Large intestine (tissue), 3 donors: ENCODE data around the gene FNIP1. TPM values are rescaled to one million over a fixed set of nuclear protein-coding genes. Genes with fewer than 3 reads are reported as not detected.

Experiments
- DNase-seq, 2 donors: peaks; one replicate each; pipeline versions ENCODE4 v3.0.0 to v3.0.0-alpha.2; 2013
- H3K27ac ChIP-seq: one replicate; pipeline ENCODE4 v1.5.1; 2013; ENCODE audit warnings: low read length
- H3K27me3 ChIP-seq: 2 replicates; pipeline ENCODE4 v1.6.1; 2013; ENCODE audit warnings: low read length; ENCODE audit not compliant: control insufficient read depth, insufficient read depth
- H3K36me3 ChIP-seq: 2 replicates; pipeline ENCODE4 v1.6.1; 2013; ENCODE audit warnings: low read length; ENCODE audit not compliant: control insufficient read depth, insufficient read depth
- H3K4me1 ChIP-seq: one replicate; pipeline ENCODE4 v1.6.1; 2013; ENCODE audit warnings: low read length; ENCODE audit not compliant: control insufficient read depth, insufficient read depth
- H3K4me3 ChIP-seq: one replicate; pipeline ENCODE4 v1.5.1; 2013; ENCODE audit warnings: low read length
- H3K9me3 ChIP-seq: one replicate; pipeline ENCODE4 v1.6.1; 2013; ENCODE audit warnings: mild to moderate bottlenecking, low read depth, low read length, moderate library complexity; ENCODE audit not compliant: control insufficient read depth
- WGBS: methylation state at CpG from one replicate; pipeline ENCODE4 v1.1.5; 2013; ENCODE audit warnings: low lambda C conversion rate; ENCODE audit not compliant: insufficient coverage; 5-methylcytosine and 5-hydroxymethylcytosine counted together
- polyA plus RNA-seq: library from polyadenylated mRNA; unstranded; fragments of 120-200 nt; gene quantifications from one replicate; pipeline ENCODE4 v1.2.1, GENCODE V29; 2013

The FNIP1 gene
- polyA plus RNA-seq, 1 donor, result 21.9 TPM

DNA sequence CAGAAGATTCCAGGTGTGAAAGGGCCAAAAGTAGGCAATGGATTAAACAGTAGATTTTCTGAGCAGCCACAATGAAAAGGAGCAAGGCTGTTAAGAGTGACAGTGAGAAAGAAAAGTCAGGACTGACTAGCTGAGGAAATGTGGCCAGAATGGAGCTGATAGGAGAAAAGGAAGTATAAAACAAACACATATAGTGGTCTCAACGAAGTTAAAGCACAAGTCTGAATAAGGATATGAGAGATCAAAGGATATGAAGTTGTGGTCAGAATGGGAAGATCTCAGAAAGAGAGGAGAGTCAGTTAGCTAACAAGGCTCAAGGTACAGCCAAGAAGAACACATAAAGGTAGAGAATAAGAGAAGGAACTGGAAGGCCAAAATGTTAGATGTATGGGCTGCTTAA lies 39.9 kb downstream of the FNIP1 start:
- no CpG with 5 or more reads among the region's 1 CpG for WGBS
- DNase-seq, result no peak
- Histone ChIP-seq H3K36me3 (no peaks in the 10 kb centered on the region), H3K27ac (no peak overlapping the region), H3K4me1 (no peaks in the 10 kb centered on the region), H3K9me3 (peaks cover 2% of the 10 kb centered on the region), H3K27me3 (no peaks in the 10 kb centered on the region), H3K4me3 (no peak overlapping the region)

DNA sequence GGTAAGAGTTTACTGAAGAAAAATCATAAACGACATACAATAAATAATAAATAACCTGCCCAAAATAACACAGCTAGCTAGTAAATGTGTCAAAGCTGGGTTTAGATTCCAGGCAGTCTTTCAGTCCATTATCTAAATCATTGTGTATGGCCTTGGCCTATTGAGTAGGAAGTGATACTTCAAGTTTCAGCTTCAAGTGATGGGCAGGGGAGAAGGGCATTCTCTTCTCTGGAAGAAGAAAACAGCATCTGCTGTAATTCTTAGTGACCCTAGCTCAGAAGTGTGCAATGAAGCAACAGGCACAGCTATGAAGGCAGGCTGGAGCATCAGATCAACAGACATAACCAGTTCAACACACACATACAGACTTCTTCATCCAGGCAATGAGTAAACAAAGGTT lies 42.5 kb downstream of the FNIP1 start:
- Histone ChIP-seq H3K9me3 (no peaks in the 10 kb centered on the region), H3K36me3 (no peaks in the 10 kb centered on the region), H3K27ac (no peak overlapping the region), H3K4me1 (no peaks in the 10 kb centered on the region), H3K4me3 (no peak overlapping the region), H3K27me3 (no peaks in the 10 kb centered on the region)
- no peak for DNase-seq
- WGBS, result no CpG with 5 or more reads among the region's 1 CpG

DNA sequence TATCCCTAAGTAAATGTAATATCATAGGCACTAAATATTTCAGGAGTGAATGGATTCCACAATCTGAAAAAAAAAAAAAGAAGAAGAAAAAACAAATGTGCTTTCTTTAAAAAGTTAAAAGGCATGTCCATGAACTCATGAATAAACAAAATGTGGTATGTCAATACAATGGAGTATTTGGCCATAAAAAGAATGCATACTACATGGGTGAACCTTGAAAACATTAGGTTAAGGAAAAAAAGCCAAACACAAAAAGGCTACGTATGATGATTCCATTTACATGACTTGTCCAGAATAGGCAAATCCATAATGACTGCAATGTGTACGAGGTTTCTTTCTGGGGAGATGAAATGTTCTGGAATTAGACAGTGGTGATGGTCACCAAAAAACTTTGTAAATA lies 45.3 kb downstream of the FNIP1 start:
- Histone ChIP-seq H3K27ac (no peak overlapping the region), H3K27me3 (no peaks in the 10 kb centered on the region), H3K36me3 (no peaks in the 10 kb centered on the region), H3K4me3 (no peak overlapping the region), H3K9me3 (no peaks in the 10 kb centered on the region), H3K4me1 (no peaks in the 10 kb centered on the region)
- 92% methylated on average over 2 of the region's 2 CpGs for WGBS
- DNase-seq, result no peak

DNA sequence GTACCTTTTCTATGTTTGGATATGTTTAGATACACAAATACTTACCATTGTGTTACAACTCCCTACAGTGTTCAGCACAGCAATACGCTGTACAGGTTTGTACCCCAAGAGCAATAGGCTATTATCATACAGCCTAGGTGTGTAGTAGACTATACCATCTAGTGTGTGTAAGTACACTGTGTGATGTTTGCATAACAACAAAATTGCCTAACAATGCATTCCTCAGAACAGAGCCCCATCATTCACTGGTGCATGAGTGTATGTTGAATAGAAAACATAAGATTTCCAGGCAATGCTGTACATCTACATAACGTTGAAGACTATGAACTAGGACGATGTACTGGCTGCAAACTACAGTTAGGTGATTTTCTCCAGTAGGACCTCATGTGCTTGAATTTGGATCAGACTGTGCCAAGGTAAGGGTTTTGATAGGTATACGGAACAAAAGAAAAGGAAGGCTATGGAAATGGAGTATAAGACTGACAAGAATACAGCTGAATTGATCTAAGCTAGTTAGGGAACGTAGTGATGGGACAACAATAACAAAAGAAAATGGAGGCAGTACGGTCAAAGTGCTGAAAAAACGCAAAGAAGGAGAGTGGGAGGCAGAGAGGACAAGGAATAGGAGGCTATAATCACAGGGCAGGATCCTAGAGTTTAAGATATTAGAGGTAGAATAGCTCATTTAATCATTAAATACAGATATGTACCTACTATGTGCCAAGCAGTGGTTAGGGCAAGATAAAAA lies 46.9 kb downstream of the FNIP1 start:
- H3K4me3 ChIP-seq, result no peak overlapping the region
- H3K27ac ChIP-seq, result no peak overlapping the region
- H3K4me1 ChIP-seq, result no peaks in the 10 kb centered on the region
- DNase-seq, result no peak
- 100% methylated on average over 4 of the region's 7 CpGs for WGBS
- H3K27me3 ChIP-seq, result no peaks in the 10 kb centered on the region
- no peaks in the 10 kb centered on the region for H3K36me3 ChIP-seq
- H3K9me3 ChIP-seq, result no peaks in the 10 kb centered on the region

DNA sequence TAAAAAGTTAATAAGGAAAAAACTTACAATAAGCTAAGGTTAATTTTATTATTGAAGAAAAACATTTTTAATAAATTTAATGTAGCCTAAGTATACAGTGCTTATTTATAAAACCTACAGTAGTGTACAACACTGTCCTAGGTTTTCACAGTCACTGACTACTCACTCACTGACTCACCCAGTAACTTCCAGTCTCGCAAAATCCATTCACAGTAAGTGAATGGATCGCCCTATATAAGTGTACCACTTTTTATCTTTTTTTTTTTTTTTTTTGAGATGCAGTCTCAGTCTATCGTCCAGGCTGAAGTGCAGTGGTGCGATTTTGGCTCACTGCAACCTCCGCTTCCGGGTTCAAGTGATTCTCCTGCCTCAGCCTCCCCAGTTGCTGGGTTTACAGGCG lies 47.7 kb downstream of the FNIP1 start:
- no peaks in the 10 kb centered on the region for H3K9me3 ChIP-seq
- peaks cover 3% of the 10 kb centered on the region for H3K36me3 ChIP-seq
- no peak for DNase-seq
- H3K4me1 ChIP-seq, result no peaks in the 10 kb centered on the region
- H3K27ac ChIP-seq, result no peak overlapping the region
- WGBS, result no CpG with 5 or more reads among the region's 7 CpGs
- H3K27me3 ChIP-seq, result no peaks in the 10 kb centered on the region
- no peak overlapping the region for H3K4me3 ChIP-seq

DNA sequence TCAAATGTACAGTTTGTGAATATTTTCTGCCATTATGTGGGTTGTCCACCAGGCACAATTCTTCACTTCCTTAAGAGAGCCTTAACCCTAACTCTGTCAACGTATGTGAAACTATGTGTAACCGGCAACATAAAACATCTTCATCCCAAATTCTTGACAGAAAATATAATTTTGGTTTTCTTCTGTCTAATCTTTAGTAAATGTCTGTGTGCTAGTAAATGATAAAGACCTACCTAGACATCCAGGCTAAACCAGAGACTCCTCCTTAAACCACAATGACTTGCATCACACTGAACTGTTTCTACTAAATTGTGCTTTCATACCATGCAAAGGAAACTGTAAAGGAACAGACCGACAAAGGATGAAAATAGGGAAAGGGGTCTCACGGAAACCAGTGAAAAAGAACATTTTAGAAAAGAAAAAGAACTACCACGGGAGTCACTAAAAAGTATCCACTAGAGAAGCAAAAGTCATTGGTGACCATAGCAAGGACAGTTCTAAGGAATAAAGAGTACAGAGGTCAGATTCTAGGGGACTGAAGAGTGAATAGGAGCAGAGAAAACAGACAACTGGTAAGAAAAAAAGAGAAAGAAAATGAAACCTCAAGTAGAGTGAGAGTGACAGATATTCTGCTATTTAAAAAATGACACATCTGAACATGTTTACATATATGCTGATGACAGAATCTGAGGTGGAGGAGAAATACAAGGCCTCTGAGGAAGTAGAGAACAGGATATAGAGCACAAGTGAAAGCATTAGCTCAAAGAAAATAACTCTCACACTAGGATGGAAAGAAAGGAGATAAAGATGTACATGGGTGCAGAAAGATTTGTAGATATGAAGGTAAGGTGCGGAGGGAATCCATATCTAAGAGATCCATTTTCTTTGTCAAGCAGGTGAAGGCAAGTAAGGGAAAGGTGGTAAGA lies 49.4 kb downstream of the FNIP1 start:
- no peak overlapping the region for H3K27ac ChIP-seq
- H3K9me3 ChIP-seq, result no peaks in the 10 kb centered on the region
- WGBS, result 92% methylated on average over 5 of the region's 6 CpGs
- H3K4me1 ChIP-seq, result no peaks in the 10 kb centered on the region
- no peak overlapping the region for H3K4me3 ChIP-seq
- DNase-seq, result no peak
- peaks cover 11% of the 10 kb centered on the region for H3K36me3 ChIP-seq
- H3K27me3 ChIP-seq, result no peaks in the 10 kb centered on the region

DNA sequence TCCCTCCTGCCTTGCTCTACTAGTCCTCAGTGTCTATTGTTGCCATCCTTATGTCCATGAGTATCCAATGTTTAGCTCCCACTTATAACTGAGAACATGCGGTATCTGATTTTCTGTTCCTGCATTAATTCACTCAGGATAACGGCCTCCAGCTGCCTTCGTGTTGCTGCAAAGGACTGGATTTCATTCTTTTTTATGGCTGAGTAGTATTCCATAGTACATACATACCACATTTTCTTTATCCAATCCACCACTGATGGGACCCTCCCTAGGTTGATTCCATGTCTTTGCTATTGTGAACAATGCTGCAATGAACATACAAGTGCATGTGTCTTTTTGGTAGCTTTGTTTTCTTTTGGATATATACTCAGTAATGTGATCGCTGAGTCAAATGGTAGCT lies 50.4 kb downstream of the FNIP1 start:
- Histone ChIP-seq H3K27me3 (no peaks in the 10 kb centered on the region), H3K4me3 (no peak overlapping the region), H3K36me3 (peaks cover 14% of the 10 kb centered on the region), H3K9me3 (no peaks in the 10 kb centered on the region), H3K4me1 (no peaks in the 10 kb centered on the region), H3K27ac (no peak overlapping the region)
- WGBS, result 100% methylated on average over 1 of the region's 4 CpGs
- DNase-seq, result no peak

DNA sequence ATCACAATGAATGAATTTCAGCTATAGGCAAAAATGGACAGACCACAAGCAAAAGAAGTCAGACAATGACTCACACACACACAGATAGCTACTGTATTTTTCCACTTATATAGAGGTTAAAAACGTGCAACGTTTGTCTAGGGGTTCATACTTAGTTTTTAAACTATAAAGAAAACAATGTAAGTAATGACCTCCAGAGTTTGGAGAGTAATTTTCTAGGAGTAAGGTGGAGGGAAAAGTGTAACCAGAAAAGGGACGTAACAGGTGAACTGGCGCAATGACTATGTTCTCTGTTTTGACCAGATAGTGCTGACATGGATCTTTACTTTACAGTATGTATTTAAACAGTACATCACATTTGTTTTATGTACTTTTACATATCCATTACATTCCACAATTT lies 51.1 kb downstream of the FNIP1 start:
- WGBS, result 87% methylated on average over 3 of the region's 4 CpGs
- peaks cover 14% of the 10 kb centered on the region for H3K36me3 ChIP-seq
- DNase-seq, result no peak
- H3K27ac ChIP-seq, result no peak overlapping the region
- H3K9me3 ChIP-seq, result no peaks in the 10 kb centered on the region
- no peak overlapping the region for H3K4me3 ChIP-seq
- no peaks in the 10 kb centered on the region for H3K4me1 ChIP-seq
- no peaks in the 10 kb centered on the region for H3K27me3 ChIP-seq

DNA sequence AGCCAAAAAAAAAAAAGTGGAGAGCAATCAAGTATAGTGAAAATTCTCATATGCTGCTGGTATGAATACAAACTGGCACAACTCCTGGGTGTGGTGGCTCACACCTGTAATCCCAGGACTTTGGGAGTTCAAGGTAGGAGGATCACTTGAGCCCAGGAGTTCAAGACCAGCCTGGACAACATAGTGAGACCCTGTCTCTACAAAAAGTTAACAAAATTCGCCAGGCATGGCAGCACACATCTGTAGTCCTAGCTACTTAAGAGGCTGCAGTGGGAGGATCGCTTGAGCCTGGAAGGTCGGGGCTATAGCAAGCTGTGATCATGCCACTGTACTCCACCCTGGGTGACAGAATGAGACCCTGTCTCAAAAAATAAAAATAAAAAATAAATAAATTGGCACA lies 51.7 kb downstream of the FNIP1 start:
- peaks cover 14% of the 10 kb centered on the region for H3K36me3 ChIP-seq
- DNase-seq, result no peak
- no peaks in the 10 kb centered on the region for H3K9me3 ChIP-seq
- no peaks in the 10 kb centered on the region for H3K4me1 ChIP-seq
- no peak overlapping the region for H3K27ac ChIP-seq
- WGBS, result 100% methylated on average over 1 of the region's 3 CpGs
- H3K4me3 ChIP-seq, result no peak overlapping the region
- H3K27me3 ChIP-seq, result no peaks in the 10 kb centered on the region

DNA sequence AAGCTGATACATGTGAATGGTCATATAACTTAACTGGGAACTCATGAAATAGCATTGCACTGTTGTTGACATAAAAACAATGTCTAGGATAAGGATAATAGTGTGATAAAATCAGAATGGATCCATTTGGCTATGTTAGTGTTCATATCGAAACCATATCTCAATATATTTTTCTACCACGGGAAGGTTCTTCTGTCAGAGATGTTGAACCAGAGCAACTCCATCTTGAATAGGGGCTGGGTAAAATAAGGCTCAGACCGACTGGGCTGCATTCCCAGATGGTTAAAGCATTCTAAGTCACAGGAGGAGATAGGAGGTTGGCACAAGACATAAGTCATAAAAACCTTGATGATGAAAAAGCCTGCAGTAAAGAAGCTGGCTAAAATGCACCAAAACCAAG lies 56.3 kb downstream of the FNIP1 start:
- no peak overlapping the region for H3K4me3 ChIP-seq
- H3K27ac ChIP-seq, result no peak overlapping the region
- H3K9me3 ChIP-seq, result no peaks in the 10 kb centered on the region
- DNase-seq, result no peak
- 100% methylated on average over 1 of the region's 3 CpGs for WGBS
- H3K36me3 ChIP-seq, result peaks cover 22% of the 10 kb centered on the region
- no peaks in the 10 kb centered on the region for H3K4me1 ChIP-seq
- no peaks in the 10 kb centered on the region for H3K27me3 ChIP-seq
